ENCODE measurements around the gene ITSN2.

DNA sequence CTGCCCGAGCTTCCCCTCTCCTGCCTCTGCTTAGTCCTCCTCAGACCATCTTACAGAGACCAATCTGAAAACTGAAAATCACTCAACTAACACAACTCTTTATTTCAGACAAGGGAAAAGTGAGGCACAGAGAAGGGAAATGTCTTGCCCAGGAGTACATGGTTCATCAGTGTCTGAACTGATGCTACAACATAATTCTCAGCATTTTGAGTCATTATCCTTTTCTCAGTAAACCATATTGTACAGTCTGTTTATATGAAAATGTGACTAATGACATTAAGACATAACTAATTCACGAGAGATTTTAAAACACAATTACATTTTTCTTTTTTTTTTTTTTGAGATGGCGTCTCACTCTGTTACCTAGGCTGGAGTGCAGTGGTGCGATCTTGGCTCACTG lies 62.7 kb downstream of the ITSN2 start:
- TF ChIP-seq, protein P1, sequence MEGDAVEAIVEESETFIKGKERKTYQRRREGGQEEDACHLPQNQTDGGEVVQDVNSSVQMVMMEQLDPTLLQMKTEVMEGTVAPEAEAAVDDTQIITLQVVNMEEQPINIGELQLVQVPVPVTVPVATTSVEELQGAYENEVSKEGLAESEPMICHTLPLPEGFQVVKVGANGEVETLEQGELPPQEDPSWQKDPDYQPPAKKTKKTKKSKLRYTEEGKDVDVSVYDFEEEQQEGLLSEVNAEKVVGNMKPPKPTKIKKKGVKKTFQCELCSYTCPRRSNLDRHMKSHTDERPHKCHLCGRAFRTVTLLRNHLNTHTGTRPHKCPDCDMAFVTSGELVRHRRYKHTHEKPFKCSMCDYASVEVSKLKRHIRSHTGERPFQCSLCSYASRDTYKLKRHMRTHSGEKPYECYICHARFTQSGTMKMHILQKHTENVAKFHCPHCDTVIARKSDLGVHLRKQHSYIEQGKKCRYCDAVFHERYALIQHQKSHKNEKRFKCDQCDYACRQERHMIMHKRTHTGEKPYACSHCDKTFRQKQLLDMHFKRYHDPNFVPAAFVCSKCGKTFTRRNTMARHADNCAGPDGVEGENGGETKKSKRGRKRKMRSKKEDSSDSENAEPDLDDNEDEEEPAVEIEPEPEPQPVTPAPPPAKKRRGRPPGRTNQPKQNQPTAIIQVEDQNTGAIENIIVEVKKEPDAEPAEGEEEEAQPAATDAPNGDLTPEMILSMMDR (IDR thresholded peaks at IDR 0.05), result no peak
- TF ChIP-seq EP300 (IDR thresholded peaks at IDR 0.05), result no peak
- no peak for TF ChIP-seq POLR2A (IDR thresholded peaks at IDR 0.05)
- no peak for TF ChIP-seq POLR2AphosphoS5 (IDR thresholded peaks at IDR 0.05)
